HepG2 (cell line): ENCODE results near the gene ARMH1. TPM values are rescaled to one million over a fixed set of nuclear protein-coding genes. Genes with fewer than 3 reads are reported as not detected.

Experiments used
- BATF2 ChIP-seq: sonication (generic); formaldehyde crosslinking; IDR thresholded peaks from 2 replicates; pipeline ENCODE4 v1.8.0; 2022; ENCODE audit warnings: mild to moderate bottlenecking, missing genetic modification reagents, moderate library complexity
- ERF ChIP-seq: IDR thresholded peaks from 2 replicates; pipeline ENCODE4 v1.6.1; 2018; ENCODE audit warnings: missing biosample characterization, missing genetic modification reagents
- FOXM1 ChIP-seq: sonication (generic); formaldehyde crosslinking; IDR thresholded peaks from 2 replicates; pipeline ENCODE4 v1.5.0; 2020; ENCODE audit warnings: missing genetic modification reagents
- HOXA5 ChIP-seq: sonication (generic); formaldehyde crosslinking; IDR thresholded peaks from 2 replicates; pipeline ENCODE4 v1.4.0; 2020; ENCODE audit warnings: missing genetic modification reagents
- KDM2A ChIP-seq: sonication (generic); formaldehyde crosslinking; IDR thresholded peaks from 2 replicates; pipeline ENCODE4 v1.4.0; 2020; ENCODE audit warnings: low read depth, missing genetic modification reagents, borderline replicate concordance
- KDM4B ChIP-seq: sonication (generic); formaldehyde crosslinking; IDR thresholded peaks from 2 replicates; pipeline ENCODE4 v1.4.0; 2020; ENCODE audit warnings: missing genetic modification reagents
- KLF13 ChIP-seq: sonication (generic); formaldehyde crosslinking; IDR thresholded peaks from 2 replicates; pipeline ENCODE4 v1.4.0; 2020; ENCODE audit warnings: mild to moderate bottlenecking, missing genetic modification reagents
- ONECUT2 ChIP-seq: sonication (generic); formaldehyde crosslinking; IDR thresholded peaks from 2 replicates; pipeline ENCODE4 v1.4.0; 2020; ENCODE audit warnings: missing genetic modification reagents
- RORA ChIP-seq: sonication (generic); formaldehyde crosslinking; IDR thresholded peaks from 2 replicates; pipeline ENCODE4 v1.5.0; 2020; ENCODE audit warnings: mild to moderate bottlenecking, missing genetic modification reagents, moderate library complexity
- STAG1 ChIP-seq: sonication (generic); formaldehyde crosslinking; IDR thresholded peaks from 2 replicates; pipeline ENCODE4 v1.4.0; 2020; ENCODE audit warnings: missing genetic modification reagents
- ZBTB34 ChIP-seq: sonication (generic); formaldehyde crosslinking; IDR thresholded peaks from 2 replicates; pipeline ENCODE4 v1.8.0; 2022; ENCODE audit warnings: mild to moderate bottlenecking, missing genetic modification reagents
- ZNF253 ChIP-seq: sonication (generic); formaldehyde crosslinking; IDR thresholded peaks from 2 replicates; pipeline ENCODE4 v1.8.0; 2022; ENCODE audit warnings: mild to moderate bottlenecking, missing genetic modification reagents, borderline replicate concordance
- ZNF550 ChIP-seq: sonication (generic); formaldehyde crosslinking; IDR thresholded peaks from 2 replicates; pipeline ENCODE4 v1.4.0; 2020; ENCODE audit warnings: mild to moderate bottlenecking, missing genetic modification reagents, borderline replicate concordance
- ZNF607 ChIP-seq: sonication (generic); formaldehyde crosslinking; IDR thresholded peaks from 2 replicates; pipeline ENCODE4 v1.5.1; 2020; ENCODE audit warnings: missing genetic modification reagents, mild to moderate bottlenecking, borderline replicate concordance
- ZNF639 ChIP-seq: conservative IDR thresholded peaks from 2 replicates; pipeline ENCODE4 v1.6.1; 2018; ENCODE audit warnings: missing genetic modification reagents
- ZNF687 ChIP-seq: sonication (generic); formaldehyde crosslinking; IDR thresholded peaks from 2 replicates; pipeline ENCODE4 v1.5.1; 2020; ENCODE audit warnings: mild to moderate bottlenecking, missing genetic modification reagents, moderate library complexity
- polyA plus RNA-seq, 8 experiments: library from polyadenylated mRNA; depleted of rRNA in 3 of 8; stranded (reverse) in 7 of 8; unstranded in 1 of 8; fragments of >200 nt; fragmentation: Illumina TruSeq in 4 of 8; extraction: Trizol in 4 of 8; gene quantifications; 2 replicates each; pipeline versions ENCODE4 v1.2.1 to v1.2.3, GENCODE V29; 2011 to 2016; ENCODE audit warnings: low read depth in 4 of 8, missing spikeins in 1 of 8, mixed read lengths in 1 of 8; ENCODE audit not compliant: insufficient read depth in 1 of 8
- total RNA-seq, 5 experiments: library from RNA; depleted of rRNA; stranded (reverse); fragments of >200 nt; fragmentation: Illumina TruSeq; extraction: Trizol; gene quantifications; 2 replicates each; pipeline ENCODE4 v1.2.3, GENCODE V29; 2016; ENCODE audit warnings: low read depth in 1 of 5
- TF ChIP-seq, protein P1 (sequence below): sonication (generic); formaldehyde crosslinking; IDR thresholded peaks from 2 replicates; pipeline ENCODE4 v1.4.0; 2020; ENCODE audit warnings: missing genetic modification reagents

ARMH1 gene
- total and polyA plus RNA-seq, 2 of the 13 experiments (the other 11 are each of a cell fraction or from before 2014, with no cell fraction given): 0.69 TPM; not detected in 1

DNA sequence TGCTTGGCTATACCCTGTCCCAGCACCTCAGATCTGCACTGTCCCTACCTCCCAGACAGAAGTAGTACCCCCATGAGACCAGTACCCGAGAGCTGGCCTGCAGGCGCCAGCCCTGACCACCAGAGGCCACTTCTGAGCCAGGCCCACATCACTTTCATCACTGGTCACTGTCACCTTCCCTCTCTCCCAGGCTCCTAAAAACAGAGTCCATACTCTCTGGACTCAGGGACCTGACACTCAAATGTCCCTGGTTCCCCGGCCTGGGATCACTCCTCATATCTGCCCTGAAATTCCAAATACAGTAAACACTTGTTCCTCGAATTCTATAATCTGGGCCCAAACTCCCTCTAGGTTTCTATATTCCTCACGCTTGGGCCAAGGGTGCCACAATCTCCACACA is 18.9 kb upstream of the ARMH1 start (continued):
- TF ChIP-seq ERF (CRISPR knock-in tag) (peak; percentile 63; the same call in 1 of the 2 replicates), RORA (CRISPR knock-in tag) (no peak), HOXA5 (CRISPR knock-in tag) (peak; percentile 31; the same call in 1 of the 2 replicates), BATF2 (CRISPR knock-in tag) (no peak), ZNF639 (CRISPR knock-in tag) (no peak), ZBTB34 (CRISPR knock-in tag) (0 out of 2 replicates have a peak, but pooled peaks have one; percentile 38), KDM4B (CRISPR knock-in tag) (no peak), ZNF687 (CRISPR knock-in tag) (peak; percentile 34; the same call in 1 of the 2 replicates), ZNF253 (no peak), ZNF607 (CRISPR knock-in tag) (no peak), KDM2A (0 out of 2 replicates have a peak, but pooled peaks have one; percentile 19), KLF13 (CRISPR knock-in tag) (no peak), FOXM1 (CRISPR knock-in tag) (no peak), ONECUT2 (CRISPR knock-in tag) (no peak), STAG1 (CRISPR knock-in tag) (peak; percentile 76), ZNF550 (no peak)
- TF ChIP-seq, protein P1, sequence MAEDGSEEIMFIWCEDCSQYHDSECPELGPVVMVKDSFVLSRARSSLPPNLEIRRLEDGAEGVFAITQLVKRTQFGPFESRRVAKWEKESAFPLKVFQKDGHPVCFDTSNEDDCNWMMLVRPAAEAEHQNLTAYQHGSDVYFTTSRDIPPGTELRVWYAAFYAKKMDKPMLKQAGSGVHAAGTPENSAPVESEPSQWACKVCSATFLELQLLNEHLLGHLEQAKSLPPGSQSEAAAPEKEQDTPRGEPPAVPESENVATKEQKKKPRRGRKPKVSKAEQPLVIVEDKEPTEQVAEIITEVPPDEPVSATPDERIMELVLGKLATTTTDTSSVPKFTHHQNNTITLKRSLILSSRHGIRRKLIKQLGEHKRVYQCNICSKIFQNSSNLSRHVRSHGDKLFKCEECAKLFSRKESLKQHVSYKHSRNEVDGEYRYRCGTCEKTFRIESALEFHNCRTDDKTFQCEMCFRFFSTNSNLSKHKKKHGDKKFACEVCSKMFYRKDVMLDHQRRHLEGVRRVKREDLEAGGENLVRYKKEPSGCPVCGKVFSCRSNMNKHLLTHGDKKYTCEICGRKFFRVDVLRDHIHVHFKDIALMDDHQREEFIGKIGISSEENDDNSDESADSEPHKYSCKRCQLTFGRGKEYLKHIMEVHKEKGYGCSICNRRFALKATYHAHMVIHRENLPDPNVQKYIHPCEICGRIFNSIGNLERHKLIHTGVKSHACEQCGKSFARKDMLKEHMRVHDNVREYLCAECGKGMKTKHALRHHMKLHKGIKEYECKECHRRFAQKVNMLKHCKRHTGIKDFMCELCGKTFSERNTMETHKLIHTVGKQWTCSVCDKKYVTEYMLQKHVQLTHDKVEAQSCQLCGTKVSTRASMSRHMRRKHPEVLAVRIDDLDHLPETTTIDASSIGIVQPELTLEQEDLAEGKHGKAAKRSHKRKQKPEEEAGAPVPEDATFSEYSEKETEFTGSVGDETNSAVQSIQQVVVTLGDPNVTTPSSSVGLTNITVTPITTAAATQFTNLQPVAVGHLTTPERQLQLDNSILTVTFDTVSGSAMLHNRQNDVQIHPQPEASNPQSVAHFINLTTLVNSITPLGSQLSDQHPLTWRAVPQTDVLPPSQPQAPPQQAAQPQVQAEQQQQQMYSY (CRISPR knock-in tag): no peak
